K562 (cell line): ENCODE measurements around the gene MGST2. TPM values are rescaled to one million over a fixed set of nuclear protein-coding genes. Genes with fewer than 3 reads are reported as not detected.

Source experiments
- ATAC-seq: fragments of 200-7000 bp; cut with Tn5 transposase; 3 replicates; pipeline ENCODE4 v1.9.1; 2020; ENCODE audit warnings: moderate library complexity
- BruUV-seq: library from RNA; stranded (reverse); fragments of 400-500 nt; replicated peaks from 2 replicates; lab custom pipeline; 2021; lab: Mats Ljungman, UMichigan
- CTCF ChIA-PET: fragments of 300-600 bp; formaldehyde crosslinking; extraction: SDS; loops from one replicate; lab custom pipeline; 2021; ENCODE audit warnings: low intra/inter-chr PET ratio; lab: Yijun Ruan, JAX
- POLR2A ChIA-PET: fragments of 300-600, 350-650 bp; sonication (Branson Sonifier 250); formaldehyde crosslinking; extraction: SDS; loops from one replicate; lab custom pipeline; 2021; ENCODE audit warnings: antibody characterized with exemption, inconsistent platforms; lab: Yijun Ruan, JAX
- DNase-seq, 4 experiments: peaks; one replicate each; pipeline versions ENCODE4 v3.0.0 to v3.0.0-alpha.2; 2011 to 2018; ENCODE audit warnings: low spot score in 3 of 4, mixed read lengths in 3 of 4; ENCODE audit errors: extremely low read depth in 1 of 4
- FAIRE-seq: peaks from 2 replicates; lab custom pipeline; 2011; peaks lifted over from hg19 to GRCh38; lab: Jason Lieb, UNC
- H2AFZ ChIP-seq: 2 replicates; pipeline ENCODE4 v1.6.0; 2011; ENCODE audit warnings: low read depth, low read length, control low read depth, inconsistent platforms
- H3K27ac ChIP-seq: fragments of 200-600 bp; 3 replicates; pipeline ENCODE4 v1.8.0; 2011; ENCODE audit warnings: low read depth, mild to moderate bottlenecking, control low read depth, inconsistent platforms, low read length, moderate library complexity, mixed read lengths; ENCODE audit errors: extremely low read depth
- H3K27me3 ChIP-seq, 2 experiments: fragments of 300-600 bp in 1 of 2; 2 replicates in 1 of 2; 3 replicates in 1 of 2; pipeline versions ENCODE4 v1.6.0 to v1.8.0; 2011; ENCODE audit warnings: inconsistent platforms in 2 of 2, low read length in 2 of 2, mild to moderate bottlenecking in 1 of 2, mixed read lengths in 1 of 2, moderate library complexity in 1 of 2; ENCODE audit not compliant: control insufficient read depth in 2 of 2, insufficient read depth in 2 of 2
- H3K36me3 ChIP-seq: fragments of 300-600 bp; 3 replicates; pipeline ENCODE4 v1.8.0; 2011; ENCODE audit warnings: mild to moderate bottlenecking, low read length, inconsistent platforms; ENCODE audit not compliant: control insufficient read depth, insufficient read depth
- H3K4me1 ChIP-seq, 2 experiments: fragments of 200-600 bp in 1 of 2; replicated peaks in 1 of 2; 2 replicates in 1 of 2; 3 replicates in 1 of 2; pipeline versions ENCODE4 v1.5.1 to v1.8.0; 2011; ENCODE audit warnings: inconsistent platforms in 2 of 2, low read length in 2 of 2, mild to moderate bottlenecking in 1 of 2, mixed read lengths in 1 of 2, moderate library complexity in 1 of 2; ENCODE audit not compliant: control insufficient read depth in 2 of 2, insufficient read depth in 2 of 2
- H3K4me2 ChIP-seq: 2 replicates; pipeline ENCODE4 v1.6.1; 2011; ENCODE audit warnings: low read length, control low read depth, inconsistent platforms, mixed read lengths; ENCODE audit not compliant: insufficient read depth
- H3K4me3 ChIP-seq: fragments of 200-600 bp; sonication (generic), shearing (Covaris generic); 2 replicates; pipeline ENCODE4 v1.5.1; 2016; ENCODE audit warnings: control low read depth, inconsistent platforms
- H3K79me2 ChIP-seq: fragments of 200-600 bp; 3 replicates; pipeline ENCODE4 v1.8.0; 2011; ENCODE audit warnings: low read length, inconsistent platforms; ENCODE audit not compliant: control insufficient read depth, insufficient read depth
- H3K9ac ChIP-seq, 2 experiments: 2 replicates each; pipeline versions ENCODE4 v1.6.0 to v1.6.1; 2011; ENCODE audit warnings: low read depth in 2 of 2, low read length in 2 of 2, control low read depth in 1 of 2, inconsistent platforms in 1 of 2, mild to moderate bottlenecking in 1 of 2, mixed read lengths in 1 of 2; ENCODE audit not compliant: insufficient read depth in 1 of 2
- H3K9me1 ChIP-seq: one replicate; pipeline ENCODE4 v1.6.0; 2011; ENCODE audit warnings: inconsistent platforms, mild to moderate bottlenecking, low read length, moderate library complexity; ENCODE audit not compliant: control insufficient read depth, insufficient read depth
- H3K9me3 ChIP-seq: replicated peaks from 2 replicates; pipeline ENCODE4 v1.5.1; 2011; ENCODE audit warnings: low read depth, low read length, inconsistent platforms; ENCODE audit not compliant: control insufficient read depth, insufficient read depth
- H4K20me1 ChIP-seq: replicated peaks from 2 replicates; pipeline ENCODE4 v1.6.1; 2011; ENCODE audit warnings: low read length, inconsistent platforms, mixed read lengths; ENCODE audit not compliant: control insufficient read depth, insufficient read depth
- EGR1 ChIP-seq: fragments of 450-650 bp; conservative IDR thresholded peaks from 2 replicates; pipeline ENCODE4 v1.6.1; 2017; ENCODE audit warnings: mild to moderate bottlenecking
- PATZ1 ChIP-seq: fragments of 250-450 bp; sonication (Bioruptor Pico); IDR thresholded peaks from 2 replicates; pipeline ENCODE4 v1.5.0; 2020; ENCODE audit warnings: mild to moderate bottlenecking, borderline replicate concordance
- WGBS: fragments of 100-300 bp; shearing (Covaris generic); methylation state at CpG from one replicate; pipeline ENCODE4 v1.1.6; 2016; ENCODE audit warnings: low coverage, mixed read lengths; ENCODE audit not compliant: insufficient coverage; ENCODE audit errors: missing lambda C conversion rate; 5-methylcytosine and 5-hydroxymethylcytosine counted together
- in situ Hi-C: fragments of 300-500 bp; cut with MboI; formaldehyde crosslinking; loops from 4 replicates; pipeline ENCODE4 v1.15.0; 2018; ENCODE audit warnings: inconsistent platforms, mixed read lengths
- intact Hi-C: fragments of 100-400 bp; cut with micrococcal nuclease; formaldehyde crosslinking; loops from 2 replicates; pipeline ENCODE4 v1.14.2; 2022
- polyA plus RNA-seq, 8 experiments: library from polyadenylated mRNA; depleted of rRNA in 4 of 8; stranded (reverse) in 5 of 8; unstranded in 3 of 8; fragments of >200 nt; fragmentation: Nextera tagmentation in 2 of 8; fragmentation: Illumina TruSeq in 1 of 8; extraction: Ambion mirVana in 2 of 8; extraction: Trizol in 1 of 8; gene quantifications; 2 replicates each; pipeline versions ENCODE4 v1.2.1 to v1.2.3, GENCODE V29; 2011 to 2014; ENCODE audit warnings: inconsistent platforms in 1 of 8, missing spikeins in 1 of 8
- total RNA-seq, 7 experiments: library from RNA; depleted of rRNA in 6 of 7; stranded (reverse); fragments of >200 nt in 6 of 7; fragmentation: Illumina TruSeq in 2 of 7; extraction: Trizol in 2 of 7; gene quantifications; 2 replicates each; pipeline versions ENCODE4 v1.2.1 to v1.2.3, GENCODE V29; 2011 to 2021; ENCODE audit warnings: low replicate concordance in 1 of 7

Gene MGST2
- total and polyA plus RNA-seq, 9 of the 15 experiments (the other 6 are each of a cell fraction or from before 2014, with no cell fraction given): 38.7 to 115 (median 84.6) TPM

GRCh38 chr4:139659735-139660424, 5.7 kb upstream of the MGST2 start:
- DNase-seq: no peak
- WGBS: 71% methylated on average over 12 of the region's 12 CpGs
- intact Hi-C loops (loop anchor here (5.0 to 10.0 kb wide), 3 partner anchors 32 to 1192 kb away; no protein-coding TSS in a partner anchor), in situ Hi-C loops (no loop called here)
- Histone ChIP-seq H3K4me2 (no peak overlapping the region), H3K79me2 (no peaks in the 10 kb centered on the region), H3K27me3 (peaks cover 4 to 7% of the 10 kb centered on the region in 2 experiments; a peak in 4 of 5 replicates), H3K4me1 (peaks cover 8 to 19% of the 10 kb centered on the region in 2 experiments), H2AFZ (no peak overlapping the region), H3K9me1 (no peaks in the 10 kb centered on the region), H3K27ac (no peak overlapping the region), H3K4me3 (no peak overlapping the region), H3K9me3 (no peaks in the 10 kb centered on the region), H3K36me3 (no peaks in the 10 kb centered on the region), H3K9ac (no peak overlapping the region), H4K20me1 (no peaks in the 10 kb centered on the region; the same call in 1 of the 2 replicates)
- no TSS peak for BruUV-seq
- ATAC-seq: no peak
- no peak for FAIRE-seq
- POLR2A ChIA-PET: interaction anchor here (0.6 kb wide), 1 partner anchor 145 kb away, joined by 3 read pairs; no protein-coding TSS in a partner anchor
- no peak for TF ChIP-seq PATZ1 (CRISPR knock-in tag)
- peak; percentile 38; the same call in 1 of the 2 replicates for TF ChIP-seq EGR1
- CTCF ChIA-PET: no interaction called here
